Tibial artery (tissue), 4 donors: ENCODE results near the gene MFAP3.

ENCODE experiments used
- DNase-seq, 2 donors: peaks; one replicate each; pipeline ENCODE4 v3.0.0-alpha.2; 2019
- H3K27ac ChIP-seq, 2 donors: fragments of 200-600 bp; sonication (generic) in 1 of 2; 1 replicate in 1 of 2; 2 replicates in 1 of 2; pipeline ENCODE4 v1.5.1; 2018 to 2019; ENCODE audit warnings: mild to moderate bottlenecking in 1 of 2
- H3K27me3 ChIP-seq, 2 donors: fragments of 200-600 bp; sonication (generic) in 1 of 2; one replicate each; pipeline versions ENCODE4 v1.5.1 to v1.6.0; 2016 to 2019
- H3K36me3 ChIP-seq, 3 donors: fragments of 200-600 bp; sonication (generic) in 2 of 3; one replicate each; pipeline ENCODE4 v1.5.1; 2016 to 2019; ENCODE audit warnings: mild to moderate bottlenecking in 2 of 3
- H3K4me1 ChIP-seq, 4 donors: fragments of 200-600 bp; sonication (generic) in 2 of 4; 1 replicate in 3 of 4; 2 replicates in 1 of 4; pipeline ENCODE4 v1.5.1; 2016 to 2019
- H3K4me3 ChIP-seq, 2 donors: fragments of 200-600 bp; sonication (generic) in 1 of 2; 1 replicate in 1 of 2; 2 replicates in 1 of 2; pipeline ENCODE4 v1.5.1; 2018 to 2019; ENCODE audit warnings: mild to moderate bottlenecking in 2 of 2
- H3K9me3 ChIP-seq, 3 donors: fragments of 200-600 bp; sonication (generic) in 1 of 3; one replicate each; pipeline ENCODE4 v1.5.1; 2016 to 2019
- intact Hi-C: fragments of 100-400 bp; cut with DNase I; formaldehyde crosslinking; loops from one replicate; pipeline ENCODE4 v1.15.0; 2023; ENCODE audit warnings: low total_unique reads
- TF ChIP-seq, protein P1 (sequence below), 2 experiments: fragments of 200-600 bp in 1 of 2; fragments of 450-650 bp in 1 of 2; IDR thresholded peaks; one replicate each; pipeline ENCODE4 v1.5.1; 2017 to 2019; ENCODE audit warnings: antibody characterized with exemption in 2 of 2, mild to moderate bottlenecking in 1 of 2, moderate library complexity in 1 of 2

MFAP3 gene

DNA sequence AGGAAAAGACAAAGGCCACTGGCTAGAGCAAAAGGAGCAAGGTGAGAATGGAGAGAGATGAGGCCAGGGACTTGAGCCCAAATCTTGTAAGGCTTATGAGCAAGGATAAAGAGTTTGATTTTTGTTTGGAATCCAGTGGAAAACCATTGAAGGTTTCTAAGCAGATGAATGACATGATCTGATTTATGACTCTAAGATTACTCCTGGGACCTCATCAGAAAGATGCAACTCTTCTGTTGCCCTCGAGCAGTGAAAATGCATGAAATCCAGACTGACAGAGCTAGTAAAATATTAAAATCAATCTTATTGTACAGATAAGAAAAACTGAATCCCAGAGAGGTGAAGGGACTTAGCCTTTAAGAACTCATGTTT lies 677 bp downstream of the MFAP3 start:
- Histone ChIP-seq H3K27me3 (no peaks in the 10 kb centered on the region), H3K4me3 (peak overlapping the region; percentile 64 to 73), H3K36me3 (no peaks in the 10 kb centered on the region), H3K9me3 (no peaks in the 10 kb centered on the region), H3K27ac (peak overlapping the region; percentile 82 to 83), H3K4me1 (peaks cover 0 to 50% (median 26%) of the 10 kb centered on the region in 4 donors)
- intact Hi-C loops, result no loop called here
- no peak for DNase-seq
- TF ChIP-seq, protein P1, sequence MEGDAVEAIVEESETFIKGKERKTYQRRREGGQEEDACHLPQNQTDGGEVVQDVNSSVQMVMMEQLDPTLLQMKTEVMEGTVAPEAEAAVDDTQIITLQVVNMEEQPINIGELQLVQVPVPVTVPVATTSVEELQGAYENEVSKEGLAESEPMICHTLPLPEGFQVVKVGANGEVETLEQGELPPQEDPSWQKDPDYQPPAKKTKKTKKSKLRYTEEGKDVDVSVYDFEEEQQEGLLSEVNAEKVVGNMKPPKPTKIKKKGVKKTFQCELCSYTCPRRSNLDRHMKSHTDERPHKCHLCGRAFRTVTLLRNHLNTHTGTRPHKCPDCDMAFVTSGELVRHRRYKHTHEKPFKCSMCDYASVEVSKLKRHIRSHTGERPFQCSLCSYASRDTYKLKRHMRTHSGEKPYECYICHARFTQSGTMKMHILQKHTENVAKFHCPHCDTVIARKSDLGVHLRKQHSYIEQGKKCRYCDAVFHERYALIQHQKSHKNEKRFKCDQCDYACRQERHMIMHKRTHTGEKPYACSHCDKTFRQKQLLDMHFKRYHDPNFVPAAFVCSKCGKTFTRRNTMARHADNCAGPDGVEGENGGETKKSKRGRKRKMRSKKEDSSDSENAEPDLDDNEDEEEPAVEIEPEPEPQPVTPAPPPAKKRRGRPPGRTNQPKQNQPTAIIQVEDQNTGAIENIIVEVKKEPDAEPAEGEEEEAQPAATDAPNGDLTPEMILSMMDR (IDR thresholded peaks at IDR 0.05), result no peak

- Histone ChIP-seq H3K4me1 (peaks cover 0 to 39% (median 21%) of the 10 kb centered on the region in 4 donors), H3K9me3 (no peaks in the 10 kb centered on the region), H3K27me3 (no peaks in the 10 kb centered on the region), H3K27ac (no peak overlapping the region), H3K4me3 (no peak overlapping the region), H3K36me3 (peaks cover 0 to 5% (median 0%) of the 10 kb centered on the region in 3 donors)
- intact Hi-C loops, result no loop called here
- TF ChIP-seq, protein P1 (IDR thresholded peaks at IDR 0.05), result no peak
- DNase-seq, result no peak
Measured at GRCh38 chr5:154042766-154043165, 4.0 kb downstream of the MFAP3 start.

GRCh38 chr5:154044099-154044498 lies 5.3 kb downstream of the MFAP3 start:
- Histone ChIP-seq H3K4me3 (no peak overlapping the region), H3K9me3 (no peaks in the 10 kb centered on the region), H3K36me3 (peaks cover 0 to 5% (median 0%) of the 10 kb centered on the region in 3 donors), H3K27me3 (no peaks in the 10 kb centered on the region), H3K4me1 (peaks cover 0 to 36% (median 20%) of the 10 kb centered on the region in 4 donors), H3K27ac (no peak overlapping the region)
- TF ChIP-seq, protein P1 (IDR thresholded peaks at IDR 0.05), result no peak
- no peak for DNase-seq
- intact Hi-C loops, result no loop called here

GRCh38 chr5:154044581-154044980 lies 5.8 kb downstream of the MFAP3 start:
- Histone ChIP-seq H3K27ac (no peak overlapping the region), H3K4me3 (no peak overlapping the region), H3K9me3 (no peaks in the 10 kb centered on the region), H3K4me1 (peaks cover 0 to 33% (median 17%) of the 10 kb centered on the region in 4 donors), H3K27me3 (no peaks in the 10 kb centered on the region), H3K36me3 (peaks cover 0 to 5% (median 1%) of the 10 kb centered on the region in 3 donors)
- TF ChIP-seq, protein P1 (IDR thresholded peaks at IDR 0.05), result no peak
- intact Hi-C loops, result no loop called here
- DNase-seq, result no peak

GRCh38 chr5:154046486-154046885 lies 7.7 kb downstream of the MFAP3 start:
- Histone ChIP-seq H3K4me1 (peaks cover 0 to 14% (median 6%) of the 10 kb centered on the region in 4 donors), H3K9me3 (no peaks in the 10 kb centered on the region), H3K36me3 (peaks cover 0 to 5% (median 4%) of the 10 kb centered on the region in 3 donors), H3K27ac (no peak overlapping the region), H3K4me3 (no peak overlapping the region), H3K27me3 (no peaks in the 10 kb centered on the region)
- DNase-seq, result no peak
- intact Hi-C loops, result no loop called here
- TF ChIP-seq, protein P1 (IDR thresholded peaks at IDR 0.05), result no peak

GRCh38 chr5:154047324-154047723 lies 8.6 kb downstream of the MFAP3 start:
- intact Hi-C loops, result no loop called here
- DNase-seq, result no peak

More at GRCh38 chr5:154047324-154047723, 8.6 kb downstream of the MFAP3 start:
- TF ChIP-seq, protein P1 (IDR thresholded peaks at IDR 0.05), result no peak
- H3K27ac ChIP-seq, result no peak overlapping the region
- no peaks in the 10 kb centered on the region for H3K9me3 ChIP-seq
- no peaks in the 10 kb centered on the region for H3K27me3 ChIP-seq
- peaks cover 0 to 12% (median 5%) of the 10 kb centered on the region in 4 donors for H3K4me1 ChIP-seq
- H3K4me3 ChIP-seq, result no peak overlapping the region
- H3K36me3 ChIP-seq, result peaks cover 0 to 8% (median 4%) of the 10 kb centered on the region in 3 donors
